NCI-H1694 treated with DMSO at 0.1 percent for 48 hours (cell line): ENCODE data around the gene SAMD1.

Experiments used
- DNase-seq: peaks from one replicate; lab custom pipeline; 2025; lab: John Stamatoyannopoulos, UW

The SAMD1 gene

GRCh38 chr19:14089662-14090508 lies 666 bp downstream of the SAMD1 start:
- no peak for DNase-seq

- DNase-seq = peak; percentile 5
These were observed 1.2 kb downstream of the SAMD1 start for GRCh38 chr19:14089412-14089661.

GRCh38 chr19:14088634-14089411 lies 1.7 kb downstream of the SAMD1 start:
- no peak for DNase-seq

GRCh38 chr19:14086098-14086497 lies 4.5 kb downstream of the SAMD1 start:
- DNase-seq = no peak

GRCh38 chr19:14085309-14085995 lies 5.1 kb downstream of the SAMD1 start, which contains the start of gene C19orf67:
Gene C19orf67, minus strand, starts transcription at chr19:14085783. Its CDS starts 156 bp downstream, at chr19:14085627.
- no peak for DNase-seq

- no peak for DNase-seq
These were observed 7.9 kb downstream of the SAMD1 start for GRCh38 chr19:14082675-14082960.

- no peak for DNase-seq
These were observed 8.5 kb downstream of the SAMD1 start for GRCh38 chr19:14081797-14082674.

- peak; percentile 99 for DNase-seq
These were observed 9.4 kb downstream of the SAMD1 start for GRCh38 chr19:14080887-14081796.

GRCh38 chr19:14078411-14078810 lies 12.1 kb downstream of the SAMD1 start:
- no peak for DNase-seq

GRCh38 chr19:14073925-14074838 lies 16.4 kb downstream of the SAMD1 start:
- DNase-seq = no peak

- DNase-seq = peak; percentile 64
These were observed 17.2 kb downstream of the SAMD1 start for GRCh38 chr19:14073261-14073924.

GRCh38 chr19:14072535-14073260 lies 17.9 kb downstream of the SAMD1 start, which contains the start of gene MISP3:
Gene MISP3, plus strand, starts transcription at chr19:14072786. Its CDS starts 524 bp downstream, at chr19:14073310.
- DNase-seq = peak; percentile 45

- DNase-seq = no peak
These were observed 20.1 kb downstream of the SAMD1 start for GRCh38 chr19:14070268-14071050.

GRCh38 chr19:14066134-14066533 lies 24.4 kb downstream of the SAMD1 start:
- no peak for DNase-seq

GRCh38 chr19:14063105-14063504 lies 27.4 kb downstream of the SAMD1 start:
- DNase-seq = no peak

- no peak for DNase-seq
These were observed 28.0 kb downstream of the SAMD1 start for GRCh38 chr19:14062558-14062855.

- DNase-seq = no peak
These were observed 28.6 kb downstream of the SAMD1 start, which contains the start of gene PALM3 for GRCh38 chr19:14061751-14062557. Gene PALM3, minus strand, starts transcription at chr19:14062076. Its CDS starts 96 bp downstream, at chr19:14061980.
